IMR-90 (cell line): ENCODE data around the gene AHCYL2. TPM values are rescaled to one million over a fixed set of nuclear protein-coding genes. Genes with fewer than 3 reads are reported as not detected.

Source experiments
- ATAC-seq: fragments of 200-7000 bp; cut with Tn5 transposase; 2 replicates; pipeline ENCODE4 v1.9.1; 2020; ENCODE audit warnings: low read depth, mild to moderate bottlenecking, moderate library complexity
- BruUV-seq: library from RNA; stranded (reverse); fragments of 400-500 nt; replicated peaks from 2 replicates; lab custom pipeline; 2021; lab: Mats Ljungman, UMichigan
- CTCF ChIA-PET: fragments of 300-600 bp; formaldehyde crosslinking; extraction: SDS; loops from one replicate; lab custom pipeline; 2021; ENCODE audit warnings: antibody characterized with exemption; lab: Yijun Ruan, JAX
- POLR2A ChIA-PET: fragments of 300-600 bp; sonication (Branson Sonifier 250); formaldehyde crosslinking; loops from one replicate; lab custom pipeline; 2022; ENCODE audit warnings: antibody characterized with exemption; ENCODE audit not compliant: unreplicated experiment; lab: Charles Lee
- DNase-seq: peaks from one replicate; pipeline ENCODE4 v3.0.0; 2013
- H2AFZ ChIP-seq: replicated peaks from 2 replicates; pipeline ENCODE3; 2013; ENCODE audit warnings: low read length, mild to moderate bottlenecking; ENCODE audit not compliant: poor library complexity
- H2AK5ac ChIP-seq: 2 replicates; pipeline ENCODE4 v1.6.1; 2013; ENCODE audit warnings: low read depth, low read length, inconsistent platforms
- H2AK9ac ChIP-seq: replicated peaks from 2 replicates; pipeline ENCODE3; 2013; ENCODE audit warnings: mild to moderate bottlenecking, low read depth, low read length, moderate library complexity; ENCODE audit not compliant: poor library complexity
- H2BK120ac ChIP-seq: 2 replicates; pipeline ENCODE4 v1.6.1; 2013; ENCODE audit warnings: low read depth, low read length, inconsistent platforms
- H2BK15ac ChIP-seq: 3 replicates; pipeline ENCODE4 v1.6.1; 2013; ENCODE audit warnings: low read depth, low read length, inconsistent platforms
- H2BK20ac ChIP-seq: 2 replicates; pipeline ENCODE4 v1.6.1; 2013; ENCODE audit warnings: low read depth, mild to moderate bottlenecking, inconsistent platforms, low read length, moderate library complexity
- H2BK5ac ChIP-seq: 2 replicates; pipeline ENCODE4 v1.6.1; 2013; ENCODE audit warnings: mild to moderate bottlenecking, low read depth, low read length, inconsistent platforms; ENCODE audit not compliant: poor library complexity, severe bottlenecking
- H3K14ac ChIP-seq: replicated peaks from 2 replicates; pipeline ENCODE4 v1.6.1; 2013; ENCODE audit warnings: low read depth, low read length, inconsistent platforms
- H3K18ac ChIP-seq: 2 replicates; pipeline ENCODE4 v1.6.1; 2013; ENCODE audit warnings: low read depth, low read length, control low read depth
- H3K23ac ChIP-seq: 2 replicates; pipeline ENCODE4 v1.6.1; 2013; ENCODE audit warnings: low read depth, low read length, inconsistent platforms
- H3K27ac ChIP-seq: 2 replicates; pipeline ENCODE4 v1.5.1; 2013; ENCODE audit warnings: mild to moderate bottlenecking, control low read depth, low read length; ENCODE audit not compliant: insufficient read depth
- H3K27me3 ChIP-seq: 2 replicates; pipeline ENCODE4 v1.6.1; 2013; ENCODE audit warnings: low read length; ENCODE audit not compliant: control insufficient read depth, insufficient read depth
- H3K36me3 ChIP-seq: 2 replicates; pipeline ENCODE4 v1.6.1; 2013; ENCODE audit warnings: low read length, mixed read lengths; ENCODE audit not compliant: control insufficient read depth, insufficient read depth
- H3K4ac ChIP-seq: 2 replicates; pipeline ENCODE4 v1.6.1; 2013; ENCODE audit warnings: low read depth, low read length, inconsistent platforms
- H3K4me1 ChIP-seq: 2 replicates; pipeline ENCODE4 v1.6.1; 2013; ENCODE audit warnings: low read length, mixed read lengths; ENCODE audit not compliant: control insufficient read depth, insufficient read depth
- H3K4me2 ChIP-seq: 2 replicates; pipeline ENCODE4 v1.6.1; 2013; ENCODE audit warnings: low read depth, mild to moderate bottlenecking, control low read depth, low read length, moderate library complexity
- H3K4me3 ChIP-seq: 2 replicates; pipeline ENCODE4 v1.5.1; 2013; ENCODE audit warnings: low read depth, mild to moderate bottlenecking, control low read depth, low read length, moderate library complexity; ENCODE audit not compliant: insufficient read depth
- H3K56ac ChIP-seq: 2 replicates; pipeline ENCODE4 v1.6.1; 2013; ENCODE audit warnings: low read length, inconsistent platforms; ENCODE audit not compliant: insufficient read depth; ENCODE audit errors: extremely low read depth
- H3K79me1 ChIP-seq, 2 experiments: 2 replicates each; pipeline ENCODE4 v1.6.1; 2013; ENCODE audit warnings: low read length in 2 of 2, inconsistent platforms in 1 of 2, low read depth in 1 of 2
- H3K9ac ChIP-seq: 2 replicates; pipeline ENCODE4 v1.6.1; 2013; ENCODE audit warnings: low read depth, low read length, control low read depth
- H3K9me1 ChIP-seq: 2 replicates; pipeline ENCODE4 v1.6.1; 2013; ENCODE audit warnings: low read length, inconsistent platforms; ENCODE audit not compliant: insufficient read depth
- H3K9me3 ChIP-seq: 2 replicates; pipeline ENCODE4 v1.6.1; 2013; ENCODE audit warnings: low read length; ENCODE audit not compliant: control insufficient read depth, insufficient read depth
- H4K20me1 ChIP-seq: 2 replicates; pipeline ENCODE4 v1.6.1; 2013; ENCODE audit warnings: low read length, inconsistent platforms; ENCODE audit not compliant: insufficient read depth
- H4K5ac ChIP-seq: 2 replicates; pipeline ENCODE4 v1.6.1; 2013; ENCODE audit warnings: mild to moderate bottlenecking, low read depth, low read length, control low read depth
- H4K8ac ChIP-seq, 2 experiments: 2 replicates each; pipeline ENCODE4 v1.6.1; 2013; ENCODE audit warnings: low read depth in 2 of 2, low read length in 2 of 2, control low read depth in 1 of 2, inconsistent platforms in 1 of 2
- H4K91ac ChIP-seq: 2 replicates; pipeline ENCODE4 v1.6.1; 2013; ENCODE audit warnings: low read depth, low read length, inconsistent platforms; ENCODE audit not compliant: insufficient read depth
- BHLHE40 ChIP-seq: fragments of 150-350 bp; IDR thresholded peaks from 2 replicates; pipeline ENCODE4 v1.6.1; 2016; ENCODE audit warnings: mild to moderate bottlenecking, low read depth, low read length
- CEBPB ChIP-seq: IDR thresholded peaks from 2 replicates; pipeline ENCODE4 v1.6.1; 2012; ENCODE audit warnings: low read depth, low read length, improper control_type of control experiment
- WGBS, 2 experiments: methylation state at CpG; one replicate each; pipeline versions ENCODE4 v1.1.5 to v1.1.7; 2013; ENCODE audit warnings: missing lambda C conversion rate in 2 of 2; ENCODE audit not compliant: insufficient read length in 1 of 2; ENCODE audit errors: extremely low coverage in 2 of 2; 5-methylcytosine and 5-hydroxymethylcytosine counted together
- dilution Hi-C: fragments of 300-500 bp; cut with HindIII; formaldehyde crosslinking; loops from one replicate; pipeline ENCODE4 v1.14.3; 2018; ENCODE audit warnings: low sequenced_read_pairs; ENCODE audit not compliant: unreplicated experiment
- in situ Hi-C: fragments of 300-500 bp; cut with MboI; formaldehyde crosslinking; loops from 3 replicates; pipeline ENCODE4 v1.14.3; 2019; ENCODE audit warnings: low sequenced_read_pairs, inconsistent platforms, mixed read lengths
- intact Hi-C: fragments of 100-400 bp; cut with micrococcal nuclease; formaldehyde crosslinking; loops from 2 replicates; pipeline ENCODE4 v1.10.0; 2022
- polyA plus RNA-seq, 3 experiments: library from polyadenylated mRNA; depleted of rRNA; stranded (reverse); fragments of >200 nt; gene quantifications; 2 replicates each; pipeline ENCODE4 v1.2.3, GENCODE V29; 2012; ENCODE audit warnings: low replicate concordance in 1 of 3
- total RNA-seq: library from RNA; depleted of rRNA; stranded (reverse); fragments of >200 nt; gene quantifications from 2 replicates; pipeline ENCODE4 v1.2.3, GENCODE V29; 2012

The AHCYL2 gene
- total and polyA plus RNA-seq, 2 of the 4 experiments (the other 2 are of a cell fraction) = 5.7 to 7.6 TPM

DNA sequence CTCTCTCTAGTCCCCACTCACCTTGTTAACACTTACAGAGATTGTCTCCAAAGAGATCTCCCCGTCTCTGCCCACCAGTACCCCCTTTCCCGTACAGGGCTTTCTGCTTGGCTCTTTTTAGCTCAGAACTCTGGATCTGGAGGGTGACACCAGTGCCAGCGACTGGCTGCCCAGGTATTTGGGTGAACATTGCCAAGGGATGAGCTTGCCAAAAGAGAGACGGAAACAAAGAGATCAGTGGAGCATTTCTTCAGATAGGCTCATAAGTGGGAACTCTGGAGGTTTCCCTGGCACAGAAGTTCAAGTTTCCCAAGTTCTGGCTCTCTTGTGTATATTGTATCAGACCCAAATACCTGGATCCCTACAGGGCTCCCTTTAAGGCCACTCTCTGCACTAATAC lies 239.4 kb downstream of the AHCYL2 start:
- no peak for TF ChIP-seq CEBPB
- no peak for TF ChIP-seq BHLHE40
- no TSS peak for BruUV-seq
- in situ Hi-C loops = loop anchor here (5.0 kb wide), 1 partner anchor 92 kb away; no protein-coding TSS in a partner anchor

More for the DNA sequence above, 239.4 kb downstream of the AHCYL2 start:
- Histone ChIP-seq H3K79me1 (no peaks in the 10 kb centered on the region), H3K4me3 (no peak overlapping the region), H4K8ac (no peak overlapping the region), H2AK5ac (no peak overlapping the region), H3K18ac (no peak overlapping the region), H3K14ac (no peak overlapping the region), H3K27me3 (no peaks in the 10 kb centered on the region), H4K20me1 (no peaks in the 10 kb centered on the region), H3K9me3 (no peaks in the 10 kb centered on the region), H3K4ac (no peak overlapping the region), H3K27ac (no peak overlapping the region), H2BK5ac (no peak overlapping the region), H2BK120ac (no peak overlapping the region), H3K4me1 (no peaks in the 10 kb centered on the region; the same call in 1 of the 2 replicates), H2BK15ac (no peak overlapping the region), H3K9me1 (peaks cover 5% of the 10 kb centered on the region), H2AFZ (no peak overlapping the region), H2BK20ac (no peak overlapping the region), H4K91ac (no peak overlapping the region), H3K9ac (no peak overlapping the region), H3K36me3 (no peaks in the 10 kb centered on the region; the same call in 1 of the 2 replicates), H2AK9ac (no peak overlapping the region), H3K56ac (no peak overlapping the region), H3K4me2 (no peak overlapping the region), H4K5ac (no peak overlapping the region), H3K23ac (no peak overlapping the region)
- WGBS, 2 experiments = 100% methylated on average over 1 of the region's 4 CpGs; no CpG with 5 or more reads in 1 of the 2 experiments
- no peak for DNase-seq
- dilution Hi-C loops = no loop called here
- ATAC-seq = no peak
- ChIA-PET POLR2A (no interaction called here), CTCF (interaction anchor here (1.6 kb wide), 1 partner anchor 96 kb away, joined by 3 read pairs; no protein-coding TSS in a partner anchor)
- intact Hi-C loops = no loop called here
